K562 (cell line): ENCODE data around the gene CRACR2B. TPM values are rescaled to one million over a fixed set of nuclear protein-coding genes. Genes with fewer than 3 reads are reported as not detected.

Source experiments
- CBX1 ChIP-seq: sonication (generic); IDR thresholded peaks from 2 replicates; pipeline ENCODE4 v1.6.1; 2016; ENCODE audit warnings: antibody characterized with exemption, low read depth, mild to moderate bottlenecking
- CHD4 ChIP-seq: fragments of 200-600 bp; sonication (generic); IDR thresholded peaks from 3 replicates; pipeline ENCODE4 v1.6.1; 2012; ENCODE audit warnings: low read depth, mild to moderate bottlenecking, mixed read lengths, low read length, inconsistent platforms; ENCODE audit not compliant: insufficient read depth, insufficient replicate concordance, poor library complexity, severe bottlenecking
- EHMT2 ChIP-seq: fragments of 450-650 bp; IDR thresholded peaks from 2 replicates; pipeline ENCODE4 v1.6.1; 2018; ENCODE audit warnings: antibody characterized with exemption
- HCFC1 ChIP-seq: IDR thresholded peaks from 2 replicates; pipeline ENCODE4 v1.6.1; 2012; ENCODE audit warnings: low read depth, low read length, improper control_type of control experiment
- HLTF ChIP-seq: fragments of 450-650 bp; IDR thresholded peaks from 2 replicates; pipeline ENCODE4 v1.6.1; 2016
- PCBP1 ChIP-seq: fragments of 200-400 bp; formaldehyde crosslinking; IDR thresholded peaks from 2 replicates; pipeline ENCODE4 v1.6.1; 2018; ENCODE audit warnings: mild to moderate bottlenecking, low read depth, low read length; ENCODE audit not compliant: poor library complexity, severe bottlenecking
- POLR2AphosphoS5 ChIP-seq: IDR thresholded peaks from 2 replicates; pipeline ENCODE4 v1.6.1; 2011; ENCODE audit warnings: mild to moderate bottlenecking, low read depth, low read length, moderate library complexity; ENCODE audit not compliant: control insufficient read depth, insufficient read depth
- SMARCA4 ChIP-seq: fragments of 450-650 bp; IDR thresholded peaks from 2 replicates; pipeline ENCODE4 v1.6.1; 2016
- ZNF79 ChIP-seq: fragments of 250-450 bp; sonication (Bioruptor Pico); IDR thresholded peaks from 2 replicates; pipeline ENCODE4 v1.4.0; 2020; ENCODE audit warnings: low read depth, mild to moderate bottlenecking, moderate library complexity
- polyA plus RNA-seq, 8 experiments: library from polyadenylated mRNA; depleted of rRNA in 4 of 8; stranded (reverse) in 5 of 8; unstranded in 3 of 8; fragments of >200 nt; fragmentation: Nextera tagmentation in 2 of 8; fragmentation: Illumina TruSeq in 1 of 8; extraction: Ambion mirVana in 2 of 8; extraction: Trizol in 1 of 8; gene quantifications; 2 replicates each; pipeline versions ENCODE4 v1.2.1 to v1.2.3, GENCODE V29; 2011 to 2014; ENCODE audit warnings: inconsistent platforms in 1 of 8, missing spikeins in 1 of 8
- total RNA-seq, 7 experiments: library from RNA; depleted of rRNA in 6 of 7; stranded (reverse); fragments of >200 nt in 6 of 7; fragmentation: Illumina TruSeq in 2 of 7; extraction: Trizol in 2 of 7; gene quantifications; 2 replicates each; pipeline versions ENCODE4 v1.2.1 to v1.2.3, GENCODE V29; 2011 to 2021; ENCODE audit warnings: low replicate concordance in 1 of 7
- TF ChIP-seq, protein P1 (sequence below): fragments of 450-650 bp; IDR thresholded peaks from 2 replicates; pipeline ENCODE4 v1.6.1; 2016; ENCODE audit warnings: low read depth
- TF ChIP-seq, protein P2 (sequence below): fragments of 450-650 bp; conservative IDR thresholded peaks from 2 replicates; pipeline ENCODE4 v1.6.1; 2016; ENCODE audit warnings: missing genetic modification characterization, low read depth, mild to moderate bottlenecking, control low read depth, missing compliant biosample characterization
- TF ChIP-seq, protein P3 (sequence below): fragments of 250-450 bp; sonication (Bioruptor Pico); IDR thresholded peaks from 2 replicates; pipeline ENCODE4 v1.5.0; 2020; ENCODE audit warnings: mild to moderate bottlenecking, borderline replicate concordance
- TF ChIP-seq, protein P4 (sequence below): fragments of 250-450 bp; sonication (Bioruptor Pico); IDR thresholded peaks from 2 replicates; pipeline ENCODE4 v1.4.0; 2020; ENCODE audit warnings: borderline replicate concordance

CRACR2B gene
- total and polyA plus RNA-seq, 9 of the 15 experiments (the other 6 are each of a cell fraction or from before 2014, with no cell fraction given) = 0.10 to 51.0 (median 6.0) TPM

DNA sequence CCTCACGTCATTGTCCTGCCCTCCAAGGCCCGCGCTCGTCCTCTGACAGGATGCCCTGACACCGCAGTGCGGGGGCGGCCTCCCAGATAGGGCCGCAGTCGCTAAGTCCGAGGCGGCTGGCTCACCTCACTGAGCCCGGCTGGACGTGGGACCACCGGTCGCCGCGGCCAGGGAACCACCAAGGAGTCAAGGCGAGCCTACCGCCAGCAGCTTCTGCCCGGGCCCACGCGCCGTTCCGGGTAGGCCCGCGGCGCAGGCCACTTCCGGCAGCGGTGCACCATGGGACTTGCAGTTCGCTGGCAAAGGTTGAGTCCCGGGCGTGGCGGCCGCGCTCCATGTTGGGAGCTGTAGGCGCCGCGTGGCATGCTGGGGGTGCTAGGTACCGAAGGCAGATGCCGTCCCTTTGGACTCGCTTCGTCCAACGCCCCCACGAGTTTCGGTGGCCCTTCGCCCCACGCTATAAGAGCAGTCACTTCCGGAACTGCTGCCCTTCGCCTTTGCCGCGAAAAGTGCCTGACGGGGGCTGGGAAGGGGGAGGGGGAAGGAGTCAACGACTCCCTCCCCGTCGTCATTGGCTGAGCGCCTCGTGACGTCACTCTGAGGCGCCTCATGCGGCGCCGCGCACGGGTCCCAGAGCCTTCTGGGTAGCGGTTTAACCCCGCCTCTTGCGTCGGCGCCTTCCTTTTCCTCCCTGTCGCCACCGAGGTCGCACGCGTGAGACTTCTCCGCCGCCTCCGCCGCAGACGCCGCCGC lies 18.3 kb upstream of the CRACR2B start, which contains the start of gene RPLP2 (continued):
- TF ChIP-seq CHD4 = no peak
- TF ChIP-seq ZNF79 (CRISPR knock-in tag) = no peak
- TF ChIP-seq POLR2AphosphoS5 = peak; percentile 95
- TF ChIP-seq, protein P1, sequence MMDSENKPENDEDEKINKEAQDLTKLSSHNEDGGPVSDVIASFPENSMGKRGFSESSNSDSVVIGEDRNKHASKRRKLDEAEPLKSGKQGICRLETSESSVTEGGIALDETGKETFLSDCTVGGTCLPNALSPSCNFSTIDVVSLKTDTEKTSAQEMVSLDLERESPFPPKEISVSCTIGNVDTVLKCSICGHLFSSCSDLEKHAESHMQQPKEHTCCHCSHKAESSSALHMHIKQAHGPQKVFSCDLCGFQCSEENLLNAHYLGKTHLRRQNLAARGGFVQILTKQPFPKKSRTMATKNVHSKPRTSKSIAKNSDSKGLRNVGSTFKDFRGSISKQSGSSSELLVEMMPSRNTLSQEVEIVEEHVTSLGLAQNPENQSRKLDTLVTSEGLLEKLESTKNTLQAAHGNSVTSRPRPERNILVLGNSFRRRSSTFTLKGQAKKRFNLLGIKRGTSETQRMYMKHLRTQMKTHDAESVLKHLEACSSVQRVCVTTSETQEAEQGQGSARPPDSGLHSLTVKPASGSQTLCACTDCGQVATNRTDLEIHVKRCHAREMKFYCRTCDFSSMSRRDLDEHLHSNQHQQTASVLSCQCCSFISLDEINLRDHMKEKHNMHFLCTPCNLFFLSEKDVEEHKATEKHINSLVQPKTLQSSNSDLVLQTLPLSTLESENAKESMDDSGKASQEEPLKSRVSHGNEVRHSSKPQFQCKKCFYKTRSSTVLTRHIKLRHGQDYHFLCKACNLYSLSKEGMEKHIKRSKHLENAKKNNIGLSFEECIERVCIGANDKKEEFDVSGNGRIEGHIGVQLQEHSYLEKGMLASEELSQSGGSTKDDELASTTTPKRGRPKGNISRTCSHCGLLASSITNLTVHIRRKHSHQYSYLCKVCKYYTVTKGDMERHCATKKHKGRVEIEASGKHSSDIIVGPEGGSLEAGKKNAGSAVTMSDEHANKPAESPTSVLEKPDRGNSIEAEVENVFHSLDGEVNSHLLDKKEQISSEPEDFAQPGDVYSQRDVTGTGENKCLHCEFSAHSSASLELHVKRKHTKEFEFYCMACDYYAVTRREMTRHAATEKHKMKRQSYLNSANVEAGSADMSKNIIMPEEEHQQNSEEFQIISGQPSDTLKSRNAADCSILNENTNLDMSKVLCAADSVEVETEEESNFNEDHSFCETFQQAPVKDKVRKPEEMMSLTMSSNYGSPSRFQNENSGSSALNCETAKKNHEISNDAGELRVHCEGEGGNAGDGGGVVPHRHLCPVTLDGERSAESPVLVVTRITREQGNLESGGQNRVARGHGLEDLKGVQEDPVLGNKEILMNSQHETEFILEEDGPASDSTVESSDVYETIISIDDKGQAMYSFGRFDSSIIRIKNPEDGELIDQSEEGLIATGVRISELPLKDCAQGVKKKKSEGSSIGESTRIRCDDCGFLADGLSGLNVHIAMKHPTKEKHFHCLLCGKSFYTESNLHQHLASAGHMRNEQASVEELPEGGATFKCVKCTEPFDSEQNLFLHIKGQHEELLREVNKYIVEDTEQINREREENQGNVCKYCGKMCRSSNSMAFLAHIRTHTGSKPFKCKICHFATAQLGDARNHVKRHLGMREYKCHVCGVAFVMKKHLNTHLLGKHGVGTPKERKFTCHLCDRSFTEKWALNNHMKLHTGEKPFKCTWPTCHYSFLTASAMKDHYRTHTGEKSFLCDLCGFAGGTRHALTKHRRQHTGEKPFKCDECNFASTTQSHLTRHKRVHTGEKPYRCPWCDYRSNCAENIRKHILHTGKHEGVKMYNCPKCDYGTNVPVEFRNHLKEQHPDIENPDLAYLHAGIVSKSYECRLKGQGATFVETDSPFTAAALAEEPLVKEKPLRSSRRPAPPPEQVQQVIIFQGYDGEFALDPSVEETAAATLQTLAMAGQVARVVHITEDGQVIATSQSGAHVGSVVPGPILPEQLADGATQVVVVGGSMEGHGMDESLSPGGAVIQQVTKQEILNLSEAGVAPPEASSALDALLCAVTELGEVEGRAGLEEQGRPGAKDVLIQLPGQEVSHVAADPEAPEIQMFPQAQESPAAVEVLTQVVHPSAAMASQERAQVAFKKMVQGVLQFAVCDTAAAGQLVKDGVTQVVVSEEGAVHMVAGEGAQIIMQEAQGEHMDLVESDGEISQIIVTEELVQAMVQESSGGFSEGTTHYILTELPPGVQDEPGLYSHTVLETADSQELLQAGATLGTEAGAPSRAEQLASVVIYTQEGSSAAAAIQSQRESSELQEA = no peak
- TF ChIP-seq, protein P2, sequence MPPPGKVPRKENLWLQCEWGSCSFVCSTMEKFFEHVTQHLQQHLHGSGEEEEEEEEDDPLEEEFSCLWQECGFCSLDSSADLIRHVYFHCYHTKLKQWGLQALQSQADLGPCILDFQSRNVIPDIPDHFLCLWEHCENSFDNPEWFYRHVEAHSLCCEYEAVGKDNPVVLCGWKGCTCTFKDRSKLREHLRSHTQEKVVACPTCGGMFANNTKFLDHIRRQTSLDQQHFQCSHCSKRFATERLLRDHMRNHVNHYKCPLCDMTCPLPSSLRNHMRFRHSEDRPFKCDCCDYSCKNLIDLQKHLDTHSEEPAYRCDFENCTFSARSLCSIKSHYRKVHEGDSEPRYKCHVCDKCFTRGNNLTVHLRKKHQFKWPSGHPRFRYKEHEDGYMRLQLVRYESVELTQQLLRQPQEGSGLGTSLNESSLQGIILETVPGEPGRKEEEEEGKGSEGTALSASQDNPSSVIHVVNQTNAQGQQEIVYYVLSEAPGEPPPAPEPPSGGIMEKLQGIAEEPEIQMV = no peak
- TF ChIP-seq CBX1 = peak; percentile 16; the same call in 1 of the 2 replicates
- TF ChIP-seq, protein P3, sequence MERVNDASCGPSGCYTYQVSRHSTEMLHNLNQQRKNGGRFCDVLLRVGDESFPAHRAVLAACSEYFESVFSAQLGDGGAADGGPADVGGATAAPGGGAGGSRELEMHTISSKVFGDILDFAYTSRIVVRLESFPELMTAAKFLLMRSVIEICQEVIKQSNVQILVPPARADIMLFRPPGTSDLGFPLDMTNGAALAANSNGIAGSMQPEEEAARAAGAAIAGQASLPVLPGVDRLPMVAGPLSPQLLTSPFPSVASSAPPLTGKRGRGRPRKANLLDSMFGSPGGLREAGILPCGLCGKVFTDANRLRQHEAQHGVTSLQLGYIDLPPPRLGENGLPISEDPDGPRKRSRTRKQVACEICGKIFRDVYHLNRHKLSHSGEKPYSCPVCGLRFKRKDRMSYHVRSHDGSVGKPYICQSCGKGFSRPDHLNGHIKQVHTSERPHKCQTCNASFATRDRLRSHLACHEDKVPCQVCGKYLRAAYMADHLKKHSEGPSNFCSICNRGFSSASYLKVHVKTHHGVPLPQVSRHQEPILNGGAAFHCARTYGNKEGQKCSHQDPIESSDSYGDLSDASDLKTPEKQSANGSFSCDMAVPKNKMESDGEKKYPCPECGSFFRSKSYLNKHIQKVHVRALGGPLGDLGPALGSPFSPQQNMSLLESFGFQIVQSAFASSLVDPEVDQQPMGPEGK (CRISPR knock-in tag) = no peak
- TF ChIP-seq HLTF = 0 out of 2 replicates have a peak, but pooled peaks have one; percentile 41
- peak; percentile 83 for TF ChIP-seq PCBP1
- TF ChIP-seq, protein P4, sequence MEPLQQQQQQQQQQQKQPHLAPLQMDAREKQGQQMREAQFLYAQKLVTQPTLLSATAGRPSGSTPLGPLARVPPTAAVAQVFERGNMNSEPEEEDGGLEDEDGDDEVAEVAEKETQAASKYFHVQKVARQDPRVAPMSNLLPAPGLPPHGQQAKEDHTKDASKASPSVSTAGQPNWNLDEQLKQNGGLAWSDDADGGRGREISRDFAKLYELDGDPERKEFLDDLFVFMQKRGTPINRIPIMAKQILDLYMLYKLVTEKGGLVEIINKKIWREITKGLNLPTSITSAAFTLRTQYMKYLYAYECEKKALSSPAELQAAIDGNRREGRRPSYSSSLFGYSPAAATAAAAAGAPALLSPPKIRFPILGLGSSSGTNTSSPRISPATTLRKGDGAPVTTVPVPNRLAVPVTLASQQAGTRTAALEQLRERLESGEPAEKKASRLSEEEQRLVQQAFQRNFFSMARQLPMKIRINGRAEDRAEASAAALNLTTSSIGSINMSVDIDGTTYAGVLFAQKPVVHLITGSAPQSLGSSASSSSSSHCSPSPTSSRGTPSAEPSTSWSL = peak; percentile 83; the same call in 1 of the 2 replicates
- TF ChIP-seq HCFC1 = peak; percentile 87
- no peak for TF ChIP-seq SMARCA4
- no peak for TF ChIP-seq EHMT2
